Measurements from ENCODE around the gene GTSF1L. TPM values are rescaled to one million over a fixed set of nuclear protein-coding genes. Genes with fewer than 3 reads are reported as not detected.
A peak's percentile ranks its signal among the peaks of the same experiment; 100 is the strongest.

GTSF1L gene
- total and polyA plus RNA-seq, 8 donors: not detected

- intact Hi-C loops (cut with DNase I): no loop called here
- no peak for TF ChIP-seq CTCF (IDR thresholded peaks at IDR 0.05)
- Histone ChIP-seq H3K36me3 (no peaks in the 10 kb centered on the region), H3K4me1 (no peaks in the 10 kb centered on the region), H3K27me3 (peaks cover 0 to 52% of the 10 kb centered on the region in 2 donors), H3K9me3 (no peaks in the 10 kb centered on the region), H3K27ac (no peak overlapping the region), H3K4me3 (no peak overlapping the region)
- DNase-seq: no peak
- no peak for ATAC-seq
Measured at GRCh38 chr20:43767686-43768474, 41.1 kb upstream of the GTSF1L start.

DNA sequence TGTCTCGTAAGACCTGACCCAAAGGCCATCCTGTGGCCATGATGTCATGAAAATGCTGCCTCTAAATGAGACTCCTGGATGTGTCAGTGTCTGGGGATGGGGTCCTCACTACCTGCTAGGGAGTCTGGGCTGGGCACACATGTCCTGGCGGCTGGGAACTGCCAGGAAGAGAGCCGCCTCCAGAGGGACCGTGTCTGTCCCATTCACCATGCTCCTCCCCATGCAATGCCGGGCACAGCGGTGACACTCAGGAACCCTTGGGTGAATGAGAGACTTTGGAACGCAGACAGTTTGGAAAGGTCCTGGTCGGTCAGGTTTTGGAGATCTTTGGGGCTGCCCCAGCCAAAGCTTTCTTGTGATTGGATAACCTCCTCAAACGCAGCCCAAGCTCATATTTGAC is 40.1 kb upstream of the GTSF1L start:
- Histone ChIP-seq H3K4me1 (no peaks in the 10 kb centered on the region), H3K4me3 (no peak overlapping the region), H3K36me3 (no peaks in the 10 kb centered on the region), H3K27ac (no peak overlapping the region), H3K27me3 (peaks cover 0 to 57% of the 10 kb centered on the region in 2 donors), H3K9me3 (no peaks in the 10 kb centered on the region)
- intact Hi-C loops (cut with DNase I): no loop called here
- TF ChIP-seq CTCF (IDR thresholded peaks at IDR 0.05): no peak
- DNase-seq: no peak
- ATAC-seq: no peak

DNA sequence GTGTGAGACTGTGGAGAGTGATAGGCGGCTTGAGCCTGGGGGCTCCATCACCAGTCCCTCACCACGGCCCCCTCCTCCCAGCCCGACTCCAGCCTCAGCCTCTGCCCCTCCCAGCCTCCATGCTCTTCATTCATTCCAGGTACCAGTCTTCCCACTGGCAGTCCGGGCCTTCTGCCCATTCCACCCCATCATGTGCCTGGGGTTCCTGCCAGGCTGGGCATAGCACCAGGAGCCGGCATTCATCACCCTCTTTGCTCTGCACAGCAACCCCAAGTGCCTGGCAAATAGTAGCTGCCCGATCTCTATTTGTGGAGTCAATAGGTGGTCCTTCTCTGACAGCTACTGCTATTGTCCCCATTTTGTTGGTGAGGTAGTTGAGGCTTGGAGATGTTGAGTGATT is 39.6 kb upstream of the GTSF1L start:
- H3K36me3 ChIP-seq: no peaks in the 10 kb centered on the region
- intact Hi-C loops (cut with DNase I): no loop called here
- ATAC-seq: no peak
- no peak overlapping the region for H3K4me3 ChIP-seq
- H3K27ac ChIP-seq: no peak overlapping the region
- TF ChIP-seq CTCF (IDR thresholded peaks at IDR 0.05): no peak
- peaks cover 0 to 57% of the 10 kb centered on the region in 2 donors for H3K27me3 ChIP-seq
- DNase-seq: no peak
- no peaks in the 10 kb centered on the region for H3K4me1 ChIP-seq
- no peaks in the 10 kb centered on the region for H3K9me3 ChIP-seq

DNA sequence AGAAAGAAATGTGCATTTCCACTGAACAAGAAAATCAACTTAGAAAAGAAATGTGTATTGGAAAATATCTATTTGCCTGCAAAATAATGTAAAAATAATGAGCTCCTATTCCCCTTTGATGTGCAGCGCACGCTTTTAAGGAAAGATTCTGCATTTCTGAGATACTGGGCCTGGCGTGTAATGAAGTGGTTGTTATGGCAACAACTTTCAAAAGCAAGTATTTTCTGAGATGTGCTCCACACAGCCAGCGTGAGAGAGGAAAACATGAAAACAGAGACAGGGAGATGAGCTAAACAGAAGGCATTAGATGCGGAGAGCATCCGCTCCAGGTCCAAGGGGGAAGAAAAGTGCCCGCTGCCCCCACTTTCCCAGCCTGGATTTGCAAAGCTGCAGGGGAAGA is 39.1 kb upstream of the GTSF1L start:
- H3K36me3 ChIP-seq: no peaks in the 10 kb centered on the region
- H3K4me1 ChIP-seq: no peaks in the 10 kb centered on the region
- no peaks in the 10 kb centered on the region for H3K9me3 ChIP-seq
- peak in 2 of 4 donors; percentile 18 to 26 for DNase-seq
- no peak for ATAC-seq
- intact Hi-C loops (cut with DNase I): no loop called here
- no peak for TF ChIP-seq CTCF (IDR thresholded peaks at IDR 0.05)
- H3K4me3 ChIP-seq: no peak overlapping the region
- H3K27me3 ChIP-seq: peaks cover 0 to 57% of the 10 kb centered on the region in 2 donors
- no peak overlapping the region for H3K27ac ChIP-seq

DNA sequence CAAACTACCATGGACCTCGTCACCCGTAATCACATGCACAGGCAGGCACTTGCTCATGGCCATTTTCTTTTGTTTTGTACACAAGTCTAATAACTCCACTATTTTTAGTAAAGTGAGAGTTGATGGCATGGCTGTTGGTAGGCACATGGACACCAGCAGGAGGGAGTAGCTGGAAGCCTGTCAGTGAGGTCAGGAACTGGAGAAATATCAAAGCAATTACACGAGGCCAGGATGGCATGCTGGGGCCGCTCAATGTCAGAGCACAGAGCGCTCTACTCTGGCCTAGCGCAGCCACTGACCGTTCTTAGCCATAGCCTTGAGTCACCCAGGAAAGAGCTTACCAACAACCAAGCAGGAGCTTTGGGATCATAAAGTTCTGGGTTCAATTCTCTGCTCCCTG is 36.1 kb upstream of the GTSF1L start:
- Histone ChIP-seq H3K27ac (no peak overlapping the region), H3K4me1 (no peaks in the 10 kb centered on the region), H3K4me3 (no peak overlapping the region), H3K27me3 (peaks cover 0 to 58% of the 10 kb centered on the region in 2 donors), H3K36me3 (no peaks in the 10 kb centered on the region), H3K9me3 (no peaks in the 10 kb centered on the region)
- intact Hi-C loops (cut with DNase I): no loop called here
- DNase-seq (no peak), ATAC-seq (no peak)
- TF ChIP-seq CTCF (IDR thresholded peaks at IDR 0.05): no peak
